ENCODE measurements around the gene TSEN34. TPM values are rescaled to one million over a fixed set of nuclear protein-coding genes. Genes with fewer than 3 reads are reported as not detected.

The TSEN34 gene
- 10 to 100 TPM; 36.1 to 49.3 (median 40.3) TPM for total RNA-seq

DNA sequence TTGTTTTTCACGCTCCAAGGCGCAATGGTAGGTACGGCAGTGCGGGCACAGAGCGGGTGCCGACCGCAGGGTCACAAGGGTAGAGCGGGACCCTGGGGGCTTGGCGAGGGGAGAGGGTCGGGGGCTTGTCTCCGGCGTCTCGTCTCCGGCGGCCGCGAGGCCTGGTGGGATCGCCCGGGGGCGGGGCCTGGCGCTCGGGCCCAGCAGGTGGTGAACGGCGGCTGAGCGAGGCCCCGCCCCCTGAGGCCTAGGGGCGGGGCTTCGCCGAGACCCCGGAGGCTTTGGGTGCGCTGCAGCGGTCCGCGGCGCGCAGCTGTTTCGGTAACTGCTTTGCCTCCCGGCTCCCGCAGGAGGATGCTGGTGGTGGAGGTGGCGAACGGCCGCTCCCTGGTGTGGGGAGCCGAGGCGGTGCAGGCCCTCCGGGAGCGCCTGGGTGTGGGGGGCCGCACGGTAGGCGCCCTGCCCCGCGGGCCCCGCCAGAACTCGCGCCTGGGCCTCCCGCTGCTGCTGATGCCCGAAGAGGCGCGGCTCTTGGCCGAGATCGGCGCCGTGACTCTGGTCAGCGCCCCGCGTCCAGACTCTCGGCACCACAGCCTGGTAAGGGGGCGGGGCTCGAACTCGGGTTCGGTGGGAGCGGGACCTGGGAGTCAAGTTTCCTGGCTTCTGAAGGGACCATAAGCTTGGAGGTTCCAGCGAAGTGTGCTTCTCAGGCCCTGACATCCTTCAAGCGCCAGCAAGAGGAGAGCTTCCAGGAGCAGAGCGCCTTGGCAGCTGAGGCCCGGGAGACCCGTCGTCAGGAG lies at the start of gene TSEN34:
Gene TSEN34 (plus strand): TSS at position 298 of the 800 bp plus-strand sequence. CDS start 57 bp downstream, at position 355.
- no peak for TF ChIP-seq CTCF (IDR thresholded peaks at IDR 0.05)
- ATAC-seq (ENCODE audit: low FRiP score): peak; percentile 37
- peak; percentile 62 for DNase-seq (ENCODE audit: low spot score)

GRCh38 chr19:54141356-54141755 lies 49.8 kb upstream of the TSEN34 start:
- no peak for ATAC-seq (ENCODE audit: low FRiP score)
- DNase-seq (ENCODE audit: low spot score): no peak
- TF ChIP-seq CTCF (IDR thresholded peaks at IDR 0.05): no peak

DNA sequence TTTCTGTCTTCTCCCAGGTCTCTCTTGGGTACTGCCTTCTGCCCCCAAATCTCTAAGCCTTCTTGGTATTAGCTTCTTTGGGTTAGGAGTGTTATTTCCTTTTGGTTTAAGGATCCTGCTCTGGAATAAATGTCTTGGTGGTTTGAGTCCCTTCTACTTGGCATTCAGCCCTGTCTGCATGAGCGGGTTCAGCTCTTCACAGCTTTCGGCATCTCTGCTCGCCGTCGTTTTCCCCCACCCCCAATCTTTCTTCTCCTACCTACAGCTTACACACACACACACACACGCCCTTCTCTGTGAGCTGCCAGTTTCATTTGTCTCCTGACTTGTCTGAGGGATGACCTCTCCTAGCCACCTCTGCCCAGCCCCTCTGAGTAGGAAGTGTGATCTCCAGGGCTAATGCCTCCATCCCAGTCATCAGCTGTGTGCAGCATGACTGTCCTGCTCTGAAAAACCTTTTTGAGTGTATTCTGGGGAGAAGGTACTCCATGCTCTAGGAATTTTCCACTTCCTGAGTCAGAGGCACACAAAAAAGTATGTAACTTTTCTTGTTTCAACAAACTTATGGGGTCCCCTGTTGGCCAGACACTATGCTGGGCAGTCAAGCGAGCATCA lies 48.8 kb upstream of the TSEN34 start:
- TF ChIP-seq CTCF (IDR thresholded peaks at IDR 0.05): no peak
- DNase-seq (ENCODE audit: low spot score): no peak
- ATAC-seq (ENCODE audit: low FRiP score): no peak

- no peak for TF ChIP-seq CTCF (IDR thresholded peaks at IDR 0.05)
- DNase-seq (ENCODE audit: low spot score): no peak
- peak; percentile 4 for ATAC-seq (ENCODE audit: low FRiP score)
Observed at GRCh38 chr19:54145541-54146158, 45.5 kb upstream of the TSEN34 start.

DNA sequence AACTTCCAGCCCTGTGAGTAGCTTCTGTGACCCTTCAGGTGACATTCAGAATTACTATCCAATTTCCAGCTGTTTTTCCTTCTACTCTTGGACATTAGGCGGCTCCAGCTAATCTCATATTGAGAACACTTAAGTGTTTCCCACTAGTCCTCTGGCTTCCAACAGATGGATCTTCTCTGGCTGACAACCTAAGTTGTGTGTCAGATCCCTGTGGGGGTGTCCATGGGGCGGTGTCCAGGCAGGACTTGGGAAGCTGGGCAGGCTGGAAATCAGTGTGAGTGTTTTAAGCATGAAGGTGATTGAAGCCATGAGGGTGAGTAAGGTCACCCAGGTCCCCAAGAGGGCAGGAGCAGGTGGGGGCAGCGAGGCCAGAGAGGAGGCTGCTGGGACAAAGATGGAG lies 43.4 kb upstream of the TSEN34 start:
- DNase-seq (ENCODE audit: low spot score) (no peak), ATAC-seq (ENCODE audit: low FRiP score) (no peak)
- TF ChIP-seq CTCF (IDR thresholded peaks at IDR 0.05): no peak

DNA sequence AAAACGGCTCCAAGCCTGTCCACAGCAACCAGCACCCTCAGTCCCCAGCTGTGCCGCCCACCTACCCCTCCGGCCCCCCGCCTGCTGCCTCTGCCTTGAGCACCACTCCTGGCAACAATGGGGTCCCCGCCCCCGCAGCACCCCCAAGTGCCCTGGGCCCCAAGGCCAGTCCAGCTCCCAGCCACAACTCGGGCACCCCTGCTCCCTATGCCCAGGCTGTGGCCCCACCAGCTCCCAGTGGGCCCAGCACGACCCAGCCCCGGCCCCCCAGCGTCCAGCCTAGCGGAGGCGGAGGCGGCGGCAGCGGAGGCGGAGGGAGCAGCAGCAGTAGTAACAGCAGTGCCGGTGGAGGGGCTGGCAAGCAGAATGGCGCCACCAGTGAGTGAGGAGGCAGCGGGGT lies 43.0 kb upstream of the TSEN34 start:
- no peak for DNase-seq (ENCODE audit: low spot score)
- no peak for ATAC-seq (ENCODE audit: low FRiP score)
- no peak for TF ChIP-seq CTCF (IDR thresholded peaks at IDR 0.05)

Measured in omental fat pad (tissue), 4 donors.